Right lobe of liver (tissue), 6 donors: ENCODE results near the gene EFNA3. TPM values are rescaled to one million over a fixed set of nuclear protein-coding genes. Genes with fewer than 3 reads are reported as not detected.

Experiments
- ATAC-seq, 4 donors: fragments of 200-7000 bp; cut with Tn5 transposase; one replicate each; pipeline ENCODE4 v1.9.1; 2020; ENCODE audit warnings: mild to moderate bottlenecking in 4 of 4, moderate library complexity in 4 of 4
- DNase-seq, 3 donors: peaks; one replicate each; pipeline ENCODE4 v3.0.0-alpha.2; 2020
- H3K27ac ChIP-seq, 3 donors: fragments of 200-600 bp; one replicate each; pipeline ENCODE4 v1.8.0; 2022
- H3K27me3 ChIP-seq, 2 donors: fragments of 200-600 bp; one replicate each; pipeline ENCODE4 v1.8.0; 2022
- H3K36me3 ChIP-seq, 4 donors: fragments of 200-600 bp; sonication (generic) in 1 of 4; one replicate each; pipeline versions ENCODE4 v1.5.1 to v1.8.0; 2017 to 2022; ENCODE audit warnings: control low read depth in 1 of 4
- H3K4me1 ChIP-seq, 4 donors: fragments of 200-600 bp; sonication (generic) in 1 of 4; one replicate each; pipeline versions ENCODE4 v1.5.1 to v1.8.0; 2017 to 2022; ENCODE audit warnings: control low read depth in 1 of 4
- H3K4me3 ChIP-seq, 3 donors: fragments of 200-600 bp; one replicate each; pipeline ENCODE4 v1.8.0; 2022
- H3K9me3 ChIP-seq, 4 donors: fragments of 200-600 bp; sonication (generic) in 1 of 4; one replicate each; pipeline versions ENCODE4 v1.5.1 to v1.8.0; 2017 to 2022; ENCODE audit warnings: control low read depth in 1 of 4
- CTCF ChIP-seq, 4 donors: fragments of 200-600 bp in 3 of 4; fragments of 450-650 bp in 1 of 4; IDR thresholded peaks; one replicate each; pipeline versions ENCODE4 v1.5.1 to v1.8.0; 2016 to 2022; ENCODE audit warnings: antibody characterized with exemption in 4 of 4, mild to moderate bottlenecking in 2 of 4
- POLR2A ChIP-seq: fragments of 450-650 bp; IDR thresholded peaks from one replicate; pipeline ENCODE4 v1.6.1; 2017; ENCODE audit warnings: antibody characterized with exemption, mild to moderate bottlenecking
- WGBS: methylation state at CpG from one replicate; pipeline ENCODE4 v1.1.6; 2018; ENCODE audit warnings: low coverage, low lambda C conversion rate; ENCODE audit not compliant: insufficient coverage; ENCODE audit errors: missing lambda C conversion rate; 5-methylcytosine and 5-hydroxymethylcytosine counted together
- intact Hi-C, 2 donors: fragments of 100-400 bp; cut with DNase I; formaldehyde crosslinking; loops; one replicate each; pipeline versions ENCODE4 v1.11.2 to v1.14.1; 2022
- total RNA-seq, 6 experiments: library from RNA; depleted of rRNA in 2 of 6; stranded (reverse); fragments of >200 nt in 2 of 6; fragmentation: NEBNext Ultra II Directional in 3 of 6; extraction: Animal tissue kit (Norgen Biotek cat#: 25700) in 3 of 6; gene quantifications; one replicate each; pipeline versions ENCODE4 v1.1.0 to v1.2.4, GENCODE V29; 2016 to 2023
- donor health status: DM: no; HTN: yes; CAD: no.
- donor health status: DM: no; HTN: no; CAD: no.
- donor health status: DM: no; HTN: no; CAD: no.
- donor health status: DM: no; HTN: yes; CAD: no.
- donor health status: DM: no; HTN: yes; CAD: no.

The EFNA3 gene
- total RNA-seq, 6 experiments from 2014 or later, result 0.26 to 4.0 (median 2.5) TPM

GRCh38 chr1:155060736-155061135 lies 17.9 kb upstream of the EFNA3 start:
- TF ChIP-seq CTCF (IDR thresholded peaks at IDR 0.05) (no peak), POLR2A (no peak)
- H3K4me1 ChIP-seq, result peaks cover 0 to 27% (median 14%) of the 10 kb centered on the region in 4 donors
- ATAC-seq (no peak), DNase-seq (no peak)
- no peak overlapping the region for H3K4me3 ChIP-seq
- H3K27ac ChIP-seq, result no peak overlapping the region
- H3K36me3 ChIP-seq, result peaks cover 0 to 14% (median 0%) of the 10 kb centered on the region in 4 donors
- intact Hi-C loops, result no loop called here
- no peaks in the 10 kb centered on the region for H3K9me3 ChIP-seq
- no peaks in the 10 kb centered on the region for H3K27me3 ChIP-seq
- no CpG with 5 or more reads among the region's 8 CpGs for WGBS

GRCh38 chr1:155061381-155062150 lies 17.1 kb upstream of the EFNA3 start:
- DNase-seq, result peak; percentile 88 to 91 (median 89)
- Histone ChIP-seq H3K36me3 (peaks cover 0 to 14% (median 0%) of the 10 kb centered on the region in 4 donors), H3K4me1 (peaks cover 0 to 27% (median 14%) of the 10 kb centered on the region in 4 donors), H3K4me3 (no peak overlapping the region), H3K27ac (no peak overlapping the region), H3K9me3 (no peaks in the 10 kb centered on the region), H3K27me3 (no peaks in the 10 kb centered on the region)
- 28% methylated on average over 11 of the region's 21 CpGs for WGBS
- intact Hi-C loops, result no loop called here
- ATAC-seq, result peak; percentile 67 to 77 (median 72)
- TF ChIP-seq CTCF (IDR thresholded peaks at IDR 0.05) (peak; percentile 98 to 99 (median 99)), POLR2A (no peak)

- H3K27ac ChIP-seq, result no peak overlapping the region
- H3K9me3 ChIP-seq, result no peaks in the 10 kb centered on the region
- peaks cover 0 to 12% (median 0%) of the 10 kb centered on the region in 4 donors for H3K36me3 ChIP-seq
- no peaks in the 10 kb centered on the region for H3K27me3 ChIP-seq
- TF ChIP-seq CTCF (IDR thresholded peaks at IDR 0.05) (no peak), POLR2A (no peak)
- ATAC-seq (no peak), DNase-seq (no peak)
- H3K4me3 ChIP-seq, result no peak overlapping the region
- H3K4me1 ChIP-seq, result peaks cover 0 to 27% (median 14%) of the 10 kb centered on the region in 4 donors
- 20% methylated on average over 7 of the region's 29 CpGs for WGBS
- intact Hi-C loops, result no loop called here
Measured at GRCh38 chr1:155062151-155062686, 16.4 kb upstream of the EFNA3 start.

GRCh38 chr1:155062702-155063411 lies 15.8 kb upstream of the EFNA3 start:
- intact Hi-C loops, result no loop called here
- 3% methylated on average over 15 of the region's 46 CpGs for WGBS
- Histone ChIP-seq H3K4me3 (peak overlapping the region in 2 of 3 donors; percentile 75 to 92), H3K9me3 (no peaks in the 10 kb centered on the region), H3K27me3 (no peaks in the 10 kb centered on the region), H3K27ac (no peak overlapping the region), H3K36me3 (peaks cover 0 to 6% (median 0%) of the 10 kb centered on the region in 4 donors), H3K4me1 (peaks cover 0 to 27% (median 14%) of the 10 kb centered on the region in 4 donors)
- peak; percentile 5 to 44 (median 28) for ATAC-seq
- no peak for DNase-seq
- no peak for TF ChIP-seq POLR2A
- TF ChIP-seq CTCF (IDR thresholded peaks at IDR 0.05), result peak; percentile 58 to 63 (median 62)
